ENCODE measurements around the gene ARHGEF38.

DNA sequence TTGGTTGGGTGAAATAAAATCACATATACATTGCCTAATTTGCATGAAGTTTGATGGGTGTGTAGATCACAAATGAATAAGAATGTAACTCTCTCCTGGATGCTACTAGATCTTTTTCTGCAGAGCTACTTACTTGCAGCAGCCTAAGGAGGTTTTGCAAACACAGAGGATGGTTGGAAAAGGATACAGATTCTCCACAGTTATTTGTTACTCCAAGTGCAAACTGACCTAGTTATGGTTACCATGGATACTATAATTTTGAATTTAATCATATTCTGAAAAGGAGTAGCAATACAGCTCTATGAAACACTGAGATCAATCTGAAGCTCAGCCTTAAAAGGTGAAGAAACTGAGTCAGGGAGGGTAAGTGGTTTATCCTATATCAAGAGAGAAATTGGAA, 9.1 kb upstream of the ARHGEF38 start:
- TF ChIP-seq, protein P1, sequence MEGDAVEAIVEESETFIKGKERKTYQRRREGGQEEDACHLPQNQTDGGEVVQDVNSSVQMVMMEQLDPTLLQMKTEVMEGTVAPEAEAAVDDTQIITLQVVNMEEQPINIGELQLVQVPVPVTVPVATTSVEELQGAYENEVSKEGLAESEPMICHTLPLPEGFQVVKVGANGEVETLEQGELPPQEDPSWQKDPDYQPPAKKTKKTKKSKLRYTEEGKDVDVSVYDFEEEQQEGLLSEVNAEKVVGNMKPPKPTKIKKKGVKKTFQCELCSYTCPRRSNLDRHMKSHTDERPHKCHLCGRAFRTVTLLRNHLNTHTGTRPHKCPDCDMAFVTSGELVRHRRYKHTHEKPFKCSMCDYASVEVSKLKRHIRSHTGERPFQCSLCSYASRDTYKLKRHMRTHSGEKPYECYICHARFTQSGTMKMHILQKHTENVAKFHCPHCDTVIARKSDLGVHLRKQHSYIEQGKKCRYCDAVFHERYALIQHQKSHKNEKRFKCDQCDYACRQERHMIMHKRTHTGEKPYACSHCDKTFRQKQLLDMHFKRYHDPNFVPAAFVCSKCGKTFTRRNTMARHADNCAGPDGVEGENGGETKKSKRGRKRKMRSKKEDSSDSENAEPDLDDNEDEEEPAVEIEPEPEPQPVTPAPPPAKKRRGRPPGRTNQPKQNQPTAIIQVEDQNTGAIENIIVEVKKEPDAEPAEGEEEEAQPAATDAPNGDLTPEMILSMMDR (conservative IDR thresholded peaks at IDR 0.05): no peak
- TF ChIP-seq EZH2 (IDR thresholded peaks at IDR 0.05; ENCODE audit: low read depth): no peak
